Panc1 (cell line): ENCODE data around the gene STK25. TPM values are rescaled to one million over a fixed set of nuclear protein-coding genes. Genes with fewer than 3 reads are reported as not detected.

Experiments used
- ATAC-seq: fragments of 200-7000 bp; cut with Tn5 transposase; 2 replicates; pipeline ENCODE4 v1.9.1; 2020; ENCODE audit warnings: mild to moderate bottlenecking, moderate library complexity
- BruUV-seq: library from RNA; stranded (reverse); fragments of 400-500 nt; replicated peaks from 2 replicates; lab custom pipeline; 2021; lab: Mats Ljungman, UMichigan
- CTCF ChIA-PET: fragments of 300-600 bp; sonication (Branson Sonifier 250); formaldehyde crosslinking; loops from one replicate; lab custom pipeline; 2022; ENCODE audit warnings: antibody characterized with exemption; lab: Charles Lee
- POLR2A ChIA-PET: fragments of 300-600 bp; sonication (Branson Sonifier 250); formaldehyde crosslinking; loops from one replicate; lab custom pipeline; 2022; ENCODE audit warnings: antibody characterized with exemption; lab: Charles Lee
- DNase-seq: peaks from one replicate; pipeline ENCODE4 v3.0.0-alpha.2; 2010; ENCODE audit warnings: low read depth, low spot score
- H3K27ac ChIP-seq: 2 replicates; pipeline ENCODE4 v1.5.1; 2011; ENCODE audit warnings: mild to moderate bottlenecking, low read length, inconsistent platforms
- H3K27me3 ChIP-seq: fragments of 200-500 bp; sonication (Bioruptor generic); 2 replicates; pipeline ENCODE4 v1.6.0; 2014; ENCODE audit warnings: low read length, inconsistent platforms; ENCODE audit not compliant: control insufficient read depth, insufficient read depth
- H3K36me3 ChIP-seq: fragments of 200-500 bp; sonication (Bioruptor generic); 2 replicates; pipeline ENCODE4 v1.5.1; 2014; ENCODE audit warnings: inconsistent platforms, mild to moderate bottlenecking, low read length, moderate library complexity; ENCODE audit not compliant: control insufficient read depth, insufficient read depth
- H3K4me1 ChIP-seq: 2 replicates; pipeline ENCODE4 v1.5.1; 2011; ENCODE audit warnings: inconsistent platforms, mild to moderate bottlenecking, low read length, moderate library complexity; ENCODE audit not compliant: control insufficient read depth, insufficient read depth
- H3K4me3 ChIP-seq, 2 experiments: 2 replicates each; pipeline ENCODE4 v1.5.1; 2011 to 2012; ENCODE audit warnings: low read depth in 2 of 2, low read length in 2 of 2, mild to moderate bottlenecking in 2 of 2, inconsistent platforms in 1 of 2, moderate library complexity in 1 of 2
- H3K9me3 ChIP-seq: fragments of 200-500 bp; sonication (Bioruptor generic); 2 replicates; pipeline ENCODE4 v1.5.1; 2014; ENCODE audit warnings: low read depth, mild to moderate bottlenecking, inconsistent platforms, low read length, moderate library complexity; ENCODE audit not compliant: control insufficient read depth, insufficient read depth
- CTCF ChIP-seq: fragments of 450-650 bp; IDR thresholded peaks from 2 replicates; pipeline ENCODE4 v1.5.1; 2017; ENCODE audit warnings: mild to moderate bottlenecking
- POLR2AphosphoS5 ChIP-seq: IDR thresholded peaks from 2 replicates; pipeline ENCODE4 v1.6.1; 2012; ENCODE audit warnings: mild to moderate bottlenecking, low read depth, low read length, moderate library complexity
- REST ChIP-seq, 2 experiments: IDR thresholded peaks; 2 replicates each; pipeline ENCODE4 v1.6.1; 2011 to 2012; ENCODE audit warnings: low read depth in 2 of 2, control low read depth in 1 of 2, low read length in 1 of 2, mild to moderate bottlenecking in 1 of 2, moderate library complexity in 1 of 2; ENCODE audit not compliant: insufficient read depth in 1 of 2
- SIN3A ChIP-seq: IDR thresholded peaks from 2 replicates; pipeline ENCODE4 v1.6.1; 2012; ENCODE audit warnings: low read depth, mild to moderate bottlenecking, low read length, moderate library complexity, borderline replicate concordance; ENCODE audit not compliant: insufficient read depth
- TCF7L2 ChIP-seq: IDR thresholded peaks from 2 replicates; pipeline ENCODE4 v1.6.1; 2011; ENCODE audit warnings: mild to moderate bottlenecking, low read depth, low read length, inconsistent platforms
- in situ Hi-C: cut with HindIII; loops from 2 replicates; pipeline ENCODE4 v1.10.0; 2016; ENCODE audit warnings: low sequenced_read_pairs, low pct_unique_long_range_greater_than_20kb
- intact Hi-C: fragments of 100-400 bp; cut with micrococcal nuclease; formaldehyde crosslinking; loops from one replicate; pipeline ENCODE4 v1.10.0; 2022; ENCODE audit not compliant: unreplicated experiment
- total RNA-seq: library from RNA; stranded (reverse); gene quantifications from one replicate; pipeline ENCODE4 v1.2.1, GENCODE V29; 2021; ENCODE audit not compliant: unreplicated experiment

The STK25 gene
- total RNA-seq, 1 experiment from 2014 or later = 195 TPM

GRCh38 chr2:241501099-241501541 is 7.3 kb downstream of the STK25 start:
- H3K27me3 ChIP-seq = no peaks in the 10 kb centered on the region
- in situ Hi-C loops (no loop called here), intact Hi-C loops (no loop called here)
- DNase-seq (no peak), ATAC-seq (no peak)
- no peak overlapping the region for H3K27ac ChIP-seq
- no peaks in the 10 kb centered on the region for H3K9me3 ChIP-seq
- H3K4me1 ChIP-seq = peaks cover 14% of the 10 kb centered on the region
- no peak overlapping the region for H3K4me3 ChIP-seq
- ChIA-PET CTCF (no interaction called here), POLR2A (no interaction called here)
- no TSS peak for BruUV-seq
- TF ChIP-seq POLR2AphosphoS5 (no peak), REST (IDR thresholded peaks at IDR 0.05; ENCODE audit: insufficient read depth in 1 of 2, low read depth in 2 of 2, low read length in 1 of 2) (no peak), TCF7L2 (no peak), SIN3A (no peak), CTCF (no peak)
- no peaks in the 10 kb centered on the region for H3K36me3 ChIP-seq

GRCh38 chr2:241500431-241500975 is 7.9 kb downstream of the STK25 start:
- no peaks in the 10 kb centered on the region for H3K9me3 ChIP-seq
- DNase-seq (no peak), ATAC-seq (no peak)
- H3K27ac ChIP-seq = no peak overlapping the region
- ChIA-PET POLR2A (no interaction called here), CTCF (no interaction called here)
- H3K4me3 ChIP-seq = no peak overlapping the region
- intact Hi-C loops (no loop called here), in situ Hi-C loops (no loop called here)
- no peak for TF ChIP-seq SIN3A
- no peak for TF ChIP-seq CTCF
- TF ChIP-seq REST (IDR thresholded peaks at IDR 0.05; ENCODE audit: insufficient read depth in 1 of 2, low read depth in 2 of 2, low read length in 1 of 2) = no peak
- no peak for TF ChIP-seq TCF7L2
- TF ChIP-seq POLR2AphosphoS5 = no peak
- BruUV-seq = no TSS peak
- no peaks in the 10 kb centered on the region for H3K27me3 ChIP-seq
- peaks cover 8% of the 10 kb centered on the region for H3K4me1 ChIP-seq
- H3K36me3 ChIP-seq = no peaks in the 10 kb centered on the region
